ENCODE measurements around the gene FMO5. TPM values are rescaled to one million over a fixed set of nuclear protein-coding genes. Genes with fewer than 3 reads are reported as not detected.

The FMO5 gene
- total and polyA plus RNA-seq, 4 donors, result 36.0 to 152 (median 99.1) TPM

DNA sequence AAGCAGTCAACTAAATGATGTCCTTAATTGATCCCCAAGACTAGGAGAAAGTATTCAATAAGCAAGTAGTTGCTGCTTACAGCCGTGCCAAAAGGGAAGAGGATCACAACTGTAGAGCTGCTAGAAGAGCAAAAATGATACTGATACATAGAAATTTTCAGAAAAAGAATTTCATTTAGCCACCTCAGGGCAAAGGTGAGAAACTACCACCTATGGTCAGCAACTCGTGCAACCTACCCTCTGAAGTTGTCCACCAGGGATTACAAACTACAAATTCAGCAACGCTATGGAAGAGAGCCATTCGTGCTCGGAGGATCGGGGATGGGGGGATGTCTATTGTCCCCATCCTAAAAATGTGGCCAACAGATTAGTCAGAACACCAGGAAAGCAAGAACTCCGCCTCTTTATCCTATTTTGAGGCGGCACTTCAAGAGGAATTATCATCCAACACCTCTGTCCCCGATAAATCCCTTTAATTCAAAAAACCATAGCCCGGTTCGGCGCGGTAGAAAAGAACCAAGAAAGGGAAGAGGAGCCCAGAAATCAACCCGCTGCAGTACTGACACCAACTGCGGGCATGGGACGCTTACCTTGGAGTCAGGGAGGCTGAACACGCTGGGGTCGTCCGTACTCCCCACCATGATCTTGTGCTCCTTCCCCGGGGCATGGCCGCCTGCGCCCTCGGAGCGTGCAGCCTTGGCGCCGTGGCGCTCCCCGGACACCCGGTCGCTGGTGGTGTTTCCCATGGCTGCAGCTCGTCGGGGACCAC is 53.6 kb downstream of the FMO5 start:
- peak overlapping the region; percentile 93 for H3K27ac ChIP-seq (ENCODE audit: low read depth in 1 of 2, low read length in 2 of 2)
- H3K9ac ChIP-seq (ENCODE audit: low read depth in 1 of 2, low read length in 2 of 2), result peak overlapping the region; percentile 71 to 99
- H3K27me3 ChIP-seq (ENCODE audit: control insufficient read depth in 4 of 4, insufficient read depth in 4 of 4, low read length in 3 of 4), result no peaks in the 10 kb centered on the region
- under 1% methylated on average over 32 of the region's 32 CpGs for WGBS
- no peaks in the 10 kb centered on the region for H3K9me3 ChIP-seq (ENCODE audit: control insufficient read depth in 4 of 4, low read length in 3 of 4)
- no peak for TF ChIP-seq GABPA (IDR thresholded peaks at IDR 0.05 in 1 of 2, conservative IDR thresholded peaks at IDR 0.05 in 1 of 2)
- TF ChIP-seq SP1 (IDR thresholded peaks at IDR 0.05), result no peak
- no peak for TF ChIP-seq NR2F2 (IDR thresholded peaks at IDR 0.05)
- peaks cover 0 to 4% (median 2%) of the 10 kb centered on the region in 4 donors for H3K36me3 ChIP-seq (ENCODE audit: control insufficient read depth in 4 of 4, insufficient read depth in 3 of 4, low read depth in 1 of 4, low read length in 3 of 4)
- peak overlapping the region; percentile 77 to 95 (median 90) for H3K4me3 ChIP-seq (ENCODE audit: low read depth in 1 of 3, low read length in 3 of 3)
- H3K4me1 ChIP-seq (ENCODE audit: control insufficient read depth in 4 of 4, insufficient read depth in 4 of 4, low read length in 3 of 4), result peaks cover 4 to 42% (median 24%) of the 10 kb centered on the region in 4 donors
- DNase-seq (ENCODE audit: low spot score), result no peak

DNA sequence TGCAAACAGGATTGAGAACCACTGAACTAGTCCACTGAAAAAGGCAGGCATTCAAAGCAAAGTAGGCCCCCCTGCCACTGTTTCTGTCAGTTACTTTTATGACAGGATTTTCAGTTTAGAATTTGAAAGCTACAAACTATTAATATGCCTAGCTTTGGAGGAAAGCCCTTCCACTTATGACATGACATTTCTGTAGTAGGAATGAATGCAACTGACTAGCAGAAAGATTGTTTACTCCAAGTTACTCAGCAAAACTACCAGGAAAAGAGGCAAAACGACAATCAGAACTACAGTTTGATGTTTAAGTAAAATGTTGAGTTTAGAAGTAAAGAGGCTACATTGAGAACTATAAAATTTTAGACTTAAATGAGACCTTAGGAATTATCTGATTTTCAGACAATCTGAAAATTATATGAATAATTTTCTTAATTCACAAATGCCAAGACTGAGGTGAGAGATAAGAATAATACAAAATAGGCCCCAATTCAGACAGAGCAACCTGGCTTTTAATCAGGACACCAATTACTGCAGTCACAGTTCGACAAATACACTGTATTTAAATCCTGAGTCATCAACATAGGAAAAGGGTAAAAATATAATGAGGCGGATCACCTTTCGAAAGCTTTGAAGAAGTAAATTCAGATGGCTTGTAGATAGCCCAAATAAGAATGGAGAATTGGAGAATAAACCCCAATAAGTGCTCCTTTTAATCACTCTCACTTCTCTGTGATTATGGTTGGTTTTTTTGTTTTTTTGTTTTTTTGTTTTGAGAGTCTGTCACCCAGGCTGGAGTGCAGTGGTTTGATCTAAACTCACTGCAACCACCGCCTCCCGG is 55.1 kb downstream of the FMO5 start:
- 44% methylated on average over 6 of the region's 6 CpGs for WGBS
- H3K9ac ChIP-seq (ENCODE audit: low read depth in 1 of 2, low read length in 2 of 2), result peak overlapping the region; percentile 71 to 99
- no peak for DNase-seq (ENCODE audit: low spot score)
- TF ChIP-seq, protein P1, sequence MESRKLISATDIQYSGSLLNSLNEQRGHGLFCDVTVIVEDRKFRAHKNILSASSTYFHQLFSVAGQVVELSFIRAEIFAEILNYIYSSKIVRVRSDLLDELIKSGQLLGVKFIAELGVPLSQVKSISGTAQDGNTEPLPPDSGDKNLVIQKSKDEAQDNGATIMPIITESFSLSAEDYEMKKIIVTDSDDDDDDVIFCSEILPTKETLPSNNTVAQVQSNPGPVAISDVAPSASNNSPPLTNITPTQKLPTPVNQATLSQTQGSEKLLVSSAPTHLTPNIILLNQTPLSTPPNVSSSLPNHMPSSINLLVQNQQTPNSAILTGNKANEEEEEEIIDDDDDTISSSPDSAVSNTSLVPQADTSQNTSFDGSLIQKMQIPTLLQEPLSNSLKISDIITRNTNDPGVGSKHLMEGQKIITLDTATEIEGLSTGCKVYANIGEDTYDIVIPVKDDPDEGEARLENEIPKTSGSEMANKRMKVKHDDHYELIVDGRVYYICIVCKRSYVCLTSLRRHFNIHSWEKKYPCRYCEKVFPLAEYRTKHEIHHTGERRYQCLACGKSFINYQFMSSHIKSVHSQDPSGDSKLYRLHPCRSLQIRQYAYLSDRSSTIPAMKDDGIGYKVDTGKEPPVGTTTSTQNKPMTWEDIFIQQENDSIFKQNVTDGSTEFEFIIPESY (IDR thresholded peaks at IDR 0.05), result no peak
- TF ChIP-seq SP1 (IDR thresholded peaks at IDR 0.05) (no peak), NR2F2 (IDR thresholded peaks at IDR 0.05) (no peak), FOXA1 (IDR thresholded peaks at IDR 0.05) (no peak), FOXA2 (IDR thresholded peaks at IDR 0.05) (no peak), GABPA (IDR thresholded peaks at IDR 0.05 in 1 of 2, conservative IDR thresholded peaks at IDR 0.05 in 1 of 2) (no peak), TAF1 (conservative IDR thresholded peaks at IDR 0.05) (no peak), RXRA (IDR thresholded peaks at IDR 0.05) (no peak), HNF4G (IDR thresholded peaks at IDR 0.05) (no peak), JUND (IDR thresholded peaks at IDR 0.05) (no peak), YY1 (IDR thresholded peaks at IDR 0.05) (no peak), RAD21 (IDR thresholded peaks at IDR 0.05) (no peak), HNF4A (conservative IDR thresholded peaks at IDR 0.05) (no peak), EGR1 (IDR thresholded peaks at IDR 0.05; ENCODE audit: low read depth in 2 of 2) (no peak)
- TF ChIP-seq, protein P2, sequence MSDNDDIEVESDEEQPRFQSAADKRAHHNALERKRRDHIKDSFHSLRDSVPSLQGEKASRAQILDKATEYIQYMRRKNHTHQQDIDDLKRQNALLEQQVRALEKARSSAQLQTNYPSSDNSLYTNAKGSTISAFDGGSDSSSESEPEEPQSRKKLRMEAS (IDR thresholded peaks at IDR 0.05), result no peak
- TF ChIP-seq, protein P3, sequence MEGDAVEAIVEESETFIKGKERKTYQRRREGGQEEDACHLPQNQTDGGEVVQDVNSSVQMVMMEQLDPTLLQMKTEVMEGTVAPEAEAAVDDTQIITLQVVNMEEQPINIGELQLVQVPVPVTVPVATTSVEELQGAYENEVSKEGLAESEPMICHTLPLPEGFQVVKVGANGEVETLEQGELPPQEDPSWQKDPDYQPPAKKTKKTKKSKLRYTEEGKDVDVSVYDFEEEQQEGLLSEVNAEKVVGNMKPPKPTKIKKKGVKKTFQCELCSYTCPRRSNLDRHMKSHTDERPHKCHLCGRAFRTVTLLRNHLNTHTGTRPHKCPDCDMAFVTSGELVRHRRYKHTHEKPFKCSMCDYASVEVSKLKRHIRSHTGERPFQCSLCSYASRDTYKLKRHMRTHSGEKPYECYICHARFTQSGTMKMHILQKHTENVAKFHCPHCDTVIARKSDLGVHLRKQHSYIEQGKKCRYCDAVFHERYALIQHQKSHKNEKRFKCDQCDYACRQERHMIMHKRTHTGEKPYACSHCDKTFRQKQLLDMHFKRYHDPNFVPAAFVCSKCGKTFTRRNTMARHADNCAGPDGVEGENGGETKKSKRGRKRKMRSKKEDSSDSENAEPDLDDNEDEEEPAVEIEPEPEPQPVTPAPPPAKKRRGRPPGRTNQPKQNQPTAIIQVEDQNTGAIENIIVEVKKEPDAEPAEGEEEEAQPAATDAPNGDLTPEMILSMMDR (IDR thresholded peaks at IDR 0.05; ENCODE audit: low read depth, low read length, missing input control), result no peak
- TF ChIP-seq, protein P4, sequence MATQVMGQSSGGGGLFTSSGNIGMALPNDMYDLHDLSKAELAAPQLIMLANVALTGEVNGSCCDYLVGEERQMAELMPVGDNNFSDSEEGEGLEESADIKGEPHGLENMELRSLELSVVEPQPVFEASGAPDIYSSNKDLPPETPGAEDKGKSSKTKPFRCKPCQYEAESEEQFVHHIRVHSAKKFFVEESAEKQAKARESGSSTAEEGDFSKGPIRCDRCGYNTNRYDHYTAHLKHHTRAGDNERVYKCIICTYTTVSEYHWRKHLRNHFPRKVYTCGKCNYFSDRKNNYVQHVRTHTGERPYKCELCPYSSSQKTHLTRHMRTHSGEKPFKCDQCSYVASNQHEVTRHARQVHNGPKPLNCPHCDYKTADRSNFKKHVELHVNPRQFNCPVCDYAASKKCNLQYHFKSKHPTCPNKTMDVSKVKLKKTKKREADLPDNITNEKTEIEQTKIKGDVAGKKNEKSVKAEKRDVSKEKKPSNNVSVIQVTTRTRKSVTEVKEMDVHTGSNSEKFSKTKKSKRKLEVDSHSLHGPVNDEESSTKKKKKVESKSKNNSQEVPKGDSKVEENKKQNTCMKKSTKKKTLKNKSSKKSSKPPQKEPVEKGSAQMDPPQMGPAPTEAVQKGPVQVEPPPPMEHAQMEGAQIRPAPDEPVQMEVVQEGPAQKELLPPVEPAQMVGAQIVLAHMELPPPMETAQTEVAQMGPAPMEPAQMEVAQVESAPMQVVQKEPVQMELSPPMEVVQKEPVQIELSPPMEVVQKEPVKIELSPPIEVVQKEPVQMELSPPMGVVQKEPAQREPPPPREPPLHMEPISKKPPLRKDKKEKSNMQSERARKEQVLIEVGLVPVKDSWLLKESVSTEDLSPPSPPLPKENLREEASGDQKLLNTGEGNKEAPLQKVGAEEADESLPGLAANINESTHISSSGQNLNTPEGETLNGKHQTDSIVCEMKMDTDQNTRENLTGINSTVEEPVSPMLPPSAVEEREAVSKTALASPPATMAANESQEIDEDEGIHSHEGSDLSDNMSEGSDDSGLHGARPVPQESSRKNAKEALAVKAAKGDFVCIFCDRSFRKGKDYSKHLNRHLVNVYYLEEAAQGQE (IDR thresholded peaks at IDR 0.05), result no peak
- TF ChIP-seq, protein P5, sequence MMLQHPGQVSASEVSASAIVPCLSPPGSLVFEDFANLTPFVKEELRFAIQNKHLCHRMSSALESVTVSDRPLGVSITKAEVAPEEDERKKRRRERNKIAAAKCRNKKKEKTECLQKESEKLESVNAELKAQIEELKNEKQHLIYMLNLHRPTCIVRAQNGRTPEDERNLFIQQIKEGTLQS (IDR thresholded peaks at IDR 0.05), result no peak
- no peaks in the 10 kb centered on the region for H3K27me3 ChIP-seq (ENCODE audit: control insufficient read depth in 4 of 4, insufficient read depth in 4 of 4, low read length in 3 of 4)
- H3K9me3 ChIP-seq (ENCODE audit: control insufficient read depth in 4 of 4, low read length in 3 of 4), result no peaks in the 10 kb centered on the region
- H3K4me3 ChIP-seq (ENCODE audit: low read depth in 1 of 3, low read length in 3 of 3), result peak overlapping the region; percentile 77 to 95 (median 90)
- peaks cover 4 to 42% (median 24%) of the 10 kb centered on the region in 4 donors for H3K4me1 ChIP-seq (ENCODE audit: control insufficient read depth in 4 of 4, insufficient read depth in 4 of 4, low read length in 3 of 4)
- peaks cover 0 to 17% (median 11%) of the 10 kb centered on the region in 4 donors for H3K36me3 ChIP-seq (ENCODE audit: control insufficient read depth in 4 of 4, insufficient read depth in 3 of 4, low read depth in 1 of 4, low read length in 3 of 4)
- H3K27ac ChIP-seq (ENCODE audit: low read depth in 1 of 2, low read length in 2 of 2), result peak overlapping the region; percentile 93

Data from liver (tissue), 9 donors.